Neural cell (in vitro differentiated cells): ENCODE data around the gene MSANTD7. TPM values are rescaled to one million over a fixed set of nuclear protein-coding genes. Genes with fewer than 3 reads are reported as not detected.

Experiments
- H2AFZ ChIP-seq: fragments of 200-600, 300-800 bp; sonication (generic), shearing (Covaris generic); 2 replicates; pipeline ENCODE4 v1.6.0; 2014; ENCODE audit warnings: low read depth, mild to moderate bottlenecking, antibody characterized with exemption, low read length, moderate library complexity
- H3F3A ChIP-seq: fragments of 200-600 bp; shearing (Covaris generic); 2 replicates; pipeline ENCODE4 v1.6.1; 2016; ENCODE audit warnings: mild to moderate bottlenecking, moderate library complexity, mixed read lengths, antibody characterized with exemption, low read length; ENCODE audit not compliant: insufficient read depth, poor library complexity, severe bottlenecking
- H3K27ac ChIP-seq: fragments of 200-600, 300-800 bp; sonication (generic), shearing (Covaris generic); 2 replicates; pipeline ENCODE4 v1.5.1; 2014; ENCODE audit warnings: mild to moderate bottlenecking, low read length, moderate library complexity
- H3K27me3 ChIP-seq: fragments of 300-800, 200-600 bp; sonication (generic), shearing (Covaris generic); 2 replicates; pipeline ENCODE4 v1.6.0; 2014; ENCODE audit warnings: mild to moderate bottlenecking, low read depth, low read length, moderate library complexity; ENCODE audit not compliant: insufficient read depth
- H3K36me3 ChIP-seq: fragments of 300-800, 200-600 bp; sonication (generic), shearing (Covaris generic); 2 replicates; pipeline ENCODE4 v1.5.1; 2014; ENCODE audit warnings: mild to moderate bottlenecking, antibody characterized with exemption, low read length, moderate library complexity; ENCODE audit not compliant: insufficient read depth
- H3K4me2 ChIP-seq: fragments of 300-800, 200-600 bp; sonication (generic), shearing (Covaris generic); 2 replicates; pipeline ENCODE4 v1.6.0; 2014; ENCODE audit warnings: mild to moderate bottlenecking, low read length
- H3K4me3 ChIP-seq: fragments of 300-800, 200-600 bp; sonication (generic), shearing (Covaris generic); 2 replicates; pipeline ENCODE4 v1.5.1; 2014; ENCODE audit warnings: mild to moderate bottlenecking, low read length, moderate library complexity
- H3K79me2 ChIP-seq: fragments of 200-600 bp; shearing (Covaris generic); replicated peaks from 2 replicates; pipeline ENCODE4 v1.6.0; 2014; ENCODE audit warnings: mild to moderate bottlenecking, low read length, moderate library complexity; ENCODE audit not compliant: insufficient read depth
- H3K9ac ChIP-seq: fragments of 300-800, 200-600 bp; sonication (generic), shearing (Covaris generic); 2 replicates; pipeline ENCODE4 v1.6.1; 2016; ENCODE audit warnings: mild to moderate bottlenecking, low read length, mixed read lengths
- H3K9me2 ChIP-seq: fragments of 200-600 bp; shearing (Covaris generic); 2 replicates; pipeline ENCODE4 v1.6.1; 2016; ENCODE audit warnings: mild to moderate bottlenecking, low read length, mixed read lengths; ENCODE audit not compliant: insufficient read depth
- H3K9me3 ChIP-seq: fragments of 200-600, 300-800 bp; sonication (generic), shearing (Covaris generic); 2 replicates; pipeline ENCODE4 v1.6.1; 2016; ENCODE audit warnings: mild to moderate bottlenecking, mixed run types, low read length, moderate library complexity, mixed read lengths
- H4K20me1 ChIP-seq: fragments of 200-600 bp; shearing (Covaris generic); 2 replicates; pipeline ENCODE4 v1.6.1; 2016; ENCODE audit warnings: mild to moderate bottlenecking, mixed run types; ENCODE audit not compliant: insufficient read depth
- CTCF ChIP-seq: fragments of 450-650 bp; IDR thresholded peaks from 2 replicates; pipeline ENCODE4 v1.5.1; 2014; ENCODE audit warnings: antibody characterized with exemption, mild to moderate bottlenecking, moderate library complexity; ENCODE audit not compliant: poor library complexity, severe bottlenecking
- EP300 ChIP-seq: fragments of 450-650 bp; conservative IDR thresholded peaks from 2 replicates; pipeline ENCODE4 v1.6.1; 2014; ENCODE audit warnings: antibody characterized with exemption, mild to moderate bottlenecking, moderate library complexity; ENCODE audit not compliant: poor library complexity, severe bottlenecking
- EZH2 ChIP-seq: fragments of 200-600, 300-800 bp; shearing (Covaris generic), sonication (generic); IDR thresholded peaks from 2 replicates; pipeline ENCODE4 v1.6.1; 2014; ENCODE audit warnings: antibody characterized with exemption, low read length, borderline replicate concordance, mild to moderate bottlenecking; ENCODE audit not compliant: insufficient read depth, poor library complexity, severe bottlenecking
- MXI1 ChIP-seq: fragments of 450-650 bp; conservative IDR thresholded peaks from 2 replicates; pipeline ENCODE4 v1.6.1; 2014; ENCODE audit warnings: antibody characterized with exemption, mild to moderate bottlenecking; ENCODE audit not compliant: poor library complexity, severe bottlenecking
- POLR2AphosphoS5 ChIP-seq: IDR thresholded peaks from 2 replicates; pipeline ENCODE4 v1.6.1; 2012
- RAD21 ChIP-seq: fragments of 450-650 bp; conservative IDR thresholded peaks from 2 replicates; pipeline ENCODE4 v1.6.1; 2014; ENCODE audit warnings: antibody characterized with exemption, mild to moderate bottlenecking, moderate library complexity
- REST ChIP-seq: IDR thresholded peaks from 2 replicates; pipeline ENCODE4 v1.6.1; 2012; ENCODE audit warnings: borderline replicate concordance
- SMC3 ChIP-seq: fragments of 450-650 bp; conservative IDR thresholded peaks from 2 replicates; pipeline ENCODE4 v1.6.1; 2014; ENCODE audit warnings: antibody characterized with exemption, mild to moderate bottlenecking, moderate library complexity; ENCODE audit not compliant: poor library complexity
- TAF1 ChIP-seq: IDR thresholded peaks from 2 replicates; pipeline ENCODE4 v1.6.1; 2012; ENCODE audit warnings: low read depth
- polyA plus RNA-seq: library from polyadenylated mRNA; depleted of rRNA; stranded (reverse); fragments of >200 nt; gene quantifications from 2 replicates; pipeline ENCODE4 v1.2.3, GENCODE V29; 2014

Gene MSANTD7
- polyA plus RNA-seq, 1 donor from 2014 or later: 21.1 TPM

- Histone ChIP-seq H2AFZ (no peak overlapping the region), H3K27ac (peak overlapping the region; percentile 98)
Measured at GRCh38 chr10:14839305-14839695, 1.2 kb downstream of the MSANTD7 start.

GRCh38 chr10:14840178-14840577, 2.1 kb downstream of the MSANTD7 start:
- no peak overlapping the region for H2AFZ ChIP-seq
- H3K27me3 ChIP-seq: no peaks in the 10 kb centered on the region
- no peak overlapping the region for H3K27ac ChIP-seq
- TF ChIP-seq RAD21 (no peak), EP300 (no peak), SMC3 (no peak), CTCF (no peak), POLR2AphosphoS5 (no peak)
- H3K9me2 ChIP-seq: no peaks in the 10 kb centered on the region
- no peak overlapping the region for H3K9ac ChIP-seq
- peaks cover 11% of the 10 kb centered on the region for H3K36me3 ChIP-seq
- no peaks in the 10 kb centered on the region for H3K9me3 ChIP-seq
- no peak overlapping the region for H3K4me3 ChIP-seq
- peaks cover 17% of the 10 kb centered on the region for H3K79me2 ChIP-seq
- no peaks in the 10 kb centered on the region for H4K20me1 ChIP-seq
- peaks cover 7% of the 10 kb centered on the region for H3F3A ChIP-seq
- H3K4me2 ChIP-seq: no peak overlapping the region

More at GRCh38 chr10:14839305-14839695, 1.2 kb downstream of the MSANTD7 start:
- Histone ChIP-seq H3K27me3 (no peaks in the 10 kb centered on the region), H3K9ac (peak overlapping the region; percentile 94), H4K20me1 (no peaks in the 10 kb centered on the region), H3K4me2 (peak overlapping the region; percentile 63), H3K36me3 (peaks cover 11% of the 10 kb centered on the region), H3K4me3 (peak overlapping the region; percentile 96), H3K9me3 (no peaks in the 10 kb centered on the region), H3K9me2 (no peaks in the 10 kb centered on the region), H3F3A (peaks cover 7% of the 10 kb centered on the region), H3K79me2 (peaks cover 17% of the 10 kb centered on the region)
- TF ChIP-seq MXI1: no peak
- TF ChIP-seq SMC3: no peak
- no peak for TF ChIP-seq REST
- TF ChIP-seq CTCF: no peak
- TF ChIP-seq EP300: no peak
- TF ChIP-seq RAD21: no peak
- TF ChIP-seq EZH2: no peak
- no peak for TF ChIP-seq TAF1
- no peak for TF ChIP-seq POLR2AphosphoS5
